ENCODE results near the gene EFTUD2. TPM values are rescaled to one million over a fixed set of nuclear protein-coding genes. Genes with fewer than 3 reads are reported as not detected.

EFTUD2 gene
- total and polyA plus RNA-seq, 4 donors, result 19.8 to 84.3 (median 33.3) TPM

DNA sequence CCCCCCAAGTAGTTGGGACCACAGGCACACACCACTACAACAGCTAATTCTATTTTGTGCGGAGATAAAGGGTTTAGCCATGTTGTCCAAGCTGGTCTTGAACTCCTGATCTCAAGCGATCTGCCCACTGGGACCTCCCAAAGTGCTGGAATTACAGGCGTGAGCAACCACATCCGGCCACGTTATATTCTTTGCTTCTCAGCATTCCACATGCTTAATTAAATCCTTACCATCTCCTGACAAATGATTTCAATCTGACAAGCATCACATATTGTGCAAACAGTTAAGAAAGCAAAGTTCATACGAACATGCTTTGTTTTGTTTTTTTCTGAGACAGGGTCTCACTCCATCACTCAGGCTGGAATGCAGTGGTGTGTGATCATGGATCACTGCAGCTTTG lies 33.3 kb downstream of the EFTUD2 start:
- WGBS, result 91% methylated on average over 6 of the region's 6 CpGs
- H3K36me3 ChIP-seq (ENCODE audit: control insufficient read depth in 4 of 4, insufficient read depth in 3 of 4, low read depth in 1 of 4, low read length in 3 of 4), result peaks cover 12 to 72% (median 43%) of the 10 kb centered on the region in 4 donors
- no peaks in the 10 kb centered on the region for H3K27me3 ChIP-seq (ENCODE audit: control insufficient read depth in 4 of 4, insufficient read depth in 4 of 4, low read length in 3 of 4)
- no peak overlapping the region for H3K9ac ChIP-seq (ENCODE audit: low read depth in 1 of 2, low read length in 2 of 2)
- no peak overlapping the region for H3K4me3 ChIP-seq (ENCODE audit: low read depth in 1 of 3, low read length in 3 of 3)
- H3K9me3 ChIP-seq (ENCODE audit: control insufficient read depth in 4 of 4, low read length in 3 of 4), result no peaks in the 10 kb centered on the region
- H3K27ac ChIP-seq (ENCODE audit: low read depth in 1 of 2, low read length in 2 of 2), result no peak overlapping the region
- H3K4me1 ChIP-seq (ENCODE audit: control insufficient read depth in 4 of 4, insufficient read depth in 4 of 4, low read length in 3 of 4), result peaks cover 0 to 8% (median 5%) of the 10 kb centered on the region in 4 donors
- TF ChIP-seq, protein P1, sequence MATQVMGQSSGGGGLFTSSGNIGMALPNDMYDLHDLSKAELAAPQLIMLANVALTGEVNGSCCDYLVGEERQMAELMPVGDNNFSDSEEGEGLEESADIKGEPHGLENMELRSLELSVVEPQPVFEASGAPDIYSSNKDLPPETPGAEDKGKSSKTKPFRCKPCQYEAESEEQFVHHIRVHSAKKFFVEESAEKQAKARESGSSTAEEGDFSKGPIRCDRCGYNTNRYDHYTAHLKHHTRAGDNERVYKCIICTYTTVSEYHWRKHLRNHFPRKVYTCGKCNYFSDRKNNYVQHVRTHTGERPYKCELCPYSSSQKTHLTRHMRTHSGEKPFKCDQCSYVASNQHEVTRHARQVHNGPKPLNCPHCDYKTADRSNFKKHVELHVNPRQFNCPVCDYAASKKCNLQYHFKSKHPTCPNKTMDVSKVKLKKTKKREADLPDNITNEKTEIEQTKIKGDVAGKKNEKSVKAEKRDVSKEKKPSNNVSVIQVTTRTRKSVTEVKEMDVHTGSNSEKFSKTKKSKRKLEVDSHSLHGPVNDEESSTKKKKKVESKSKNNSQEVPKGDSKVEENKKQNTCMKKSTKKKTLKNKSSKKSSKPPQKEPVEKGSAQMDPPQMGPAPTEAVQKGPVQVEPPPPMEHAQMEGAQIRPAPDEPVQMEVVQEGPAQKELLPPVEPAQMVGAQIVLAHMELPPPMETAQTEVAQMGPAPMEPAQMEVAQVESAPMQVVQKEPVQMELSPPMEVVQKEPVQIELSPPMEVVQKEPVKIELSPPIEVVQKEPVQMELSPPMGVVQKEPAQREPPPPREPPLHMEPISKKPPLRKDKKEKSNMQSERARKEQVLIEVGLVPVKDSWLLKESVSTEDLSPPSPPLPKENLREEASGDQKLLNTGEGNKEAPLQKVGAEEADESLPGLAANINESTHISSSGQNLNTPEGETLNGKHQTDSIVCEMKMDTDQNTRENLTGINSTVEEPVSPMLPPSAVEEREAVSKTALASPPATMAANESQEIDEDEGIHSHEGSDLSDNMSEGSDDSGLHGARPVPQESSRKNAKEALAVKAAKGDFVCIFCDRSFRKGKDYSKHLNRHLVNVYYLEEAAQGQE (IDR thresholded peaks at IDR 0.05), result no peak
- TF ChIP-seq HNF4G (IDR thresholded peaks at IDR 0.05), result no peak
- no peak for TF ChIP-seq YY1 (IDR thresholded peaks at IDR 0.05)
- TF ChIP-seq JUND (IDR thresholded peaks at IDR 0.05), result no peak
- TF ChIP-seq GABPA (IDR thresholded peaks at IDR 0.05 in 1 of 2, conservative IDR thresholded peaks at IDR 0.05 in 1 of 2), result no peak
- no peak for TF ChIP-seq SP1 (IDR thresholded peaks at IDR 0.05)
- no peak for TF ChIP-seq RAD21 (IDR thresholded peaks at IDR 0.05)
- TF ChIP-seq ZBTB33 (IDR thresholded peaks at IDR 0.05), result no peak
- no peak for TF ChIP-seq MAX (IDR thresholded peaks at IDR 0.05)
- TF ChIP-seq, protein P2, sequence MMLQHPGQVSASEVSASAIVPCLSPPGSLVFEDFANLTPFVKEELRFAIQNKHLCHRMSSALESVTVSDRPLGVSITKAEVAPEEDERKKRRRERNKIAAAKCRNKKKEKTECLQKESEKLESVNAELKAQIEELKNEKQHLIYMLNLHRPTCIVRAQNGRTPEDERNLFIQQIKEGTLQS (IDR thresholded peaks at IDR 0.05), result no peak
- no peak for TF ChIP-seq HNF4A (conservative IDR thresholded peaks at IDR 0.05)
- TF ChIP-seq, protein P3, sequence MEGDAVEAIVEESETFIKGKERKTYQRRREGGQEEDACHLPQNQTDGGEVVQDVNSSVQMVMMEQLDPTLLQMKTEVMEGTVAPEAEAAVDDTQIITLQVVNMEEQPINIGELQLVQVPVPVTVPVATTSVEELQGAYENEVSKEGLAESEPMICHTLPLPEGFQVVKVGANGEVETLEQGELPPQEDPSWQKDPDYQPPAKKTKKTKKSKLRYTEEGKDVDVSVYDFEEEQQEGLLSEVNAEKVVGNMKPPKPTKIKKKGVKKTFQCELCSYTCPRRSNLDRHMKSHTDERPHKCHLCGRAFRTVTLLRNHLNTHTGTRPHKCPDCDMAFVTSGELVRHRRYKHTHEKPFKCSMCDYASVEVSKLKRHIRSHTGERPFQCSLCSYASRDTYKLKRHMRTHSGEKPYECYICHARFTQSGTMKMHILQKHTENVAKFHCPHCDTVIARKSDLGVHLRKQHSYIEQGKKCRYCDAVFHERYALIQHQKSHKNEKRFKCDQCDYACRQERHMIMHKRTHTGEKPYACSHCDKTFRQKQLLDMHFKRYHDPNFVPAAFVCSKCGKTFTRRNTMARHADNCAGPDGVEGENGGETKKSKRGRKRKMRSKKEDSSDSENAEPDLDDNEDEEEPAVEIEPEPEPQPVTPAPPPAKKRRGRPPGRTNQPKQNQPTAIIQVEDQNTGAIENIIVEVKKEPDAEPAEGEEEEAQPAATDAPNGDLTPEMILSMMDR (IDR thresholded peaks at IDR 0.05; ENCODE audit: low read depth, low read length, missing input control), result no peak
- TF ChIP-seq EGR1 (IDR thresholded peaks at IDR 0.05; ENCODE audit: low read depth in 2 of 2), result no peak
- no peak for TF ChIP-seq FOXA1 (IDR thresholded peaks at IDR 0.05)
- TF ChIP-seq NR2F2 (IDR thresholded peaks at IDR 0.05), result no peak
- no peak for TF ChIP-seq TAF1 (conservative IDR thresholded peaks at IDR 0.05)
- no peak for TF ChIP-seq RXRA (IDR thresholded peaks at IDR 0.05)
- no peak for DNase-seq (ENCODE audit: low spot score)

All from liver (tissue), 9 donors.